Activated naive CD8-positive, alpha-beta T cell treated with anti-CD3 and anti-CD28 coated beads, Interleukin-2, amount 50 U/mL, for 24 hours (primary cell): ENCODE measurements around the gene ACSL4.

Experiments used
- ATAC-seq: fragments of 150-1000 bp; cut with Tn5 transposase; one replicate; pipeline ENCODE4 v1.10.0; 2021
- DNase-seq: peaks from one replicate; pipeline ENCODE4 v3.0.0; 2021
- H3K27ac Mint-ChIP-seq: one replicate; pipeline ENCODE4 v1.8.0; 2021; ENCODE audit warnings: mild to moderate bottlenecking, mixed read lengths
- H3K27me3 Mint-ChIP-seq: one replicate; pipeline ENCODE4 v1.8.0; 2021; ENCODE audit warnings: mixed read lengths
- H3K36me3 Mint-ChIP-seq: one replicate; pipeline ENCODE4 v1.8.0; 2021; ENCODE audit warnings: low read depth, mixed read lengths
- H3K4me1 Mint-ChIP-seq: one replicate; pipeline ENCODE4 v1.8.0; 2021; ENCODE audit warnings: mixed read lengths
- H3K4me3 Mint-ChIP-seq: one replicate; pipeline ENCODE4 v1.8.0; 2021; ENCODE audit warnings: mild to moderate bottlenecking, moderate library complexity, mixed read lengths
- H3K9me3 Mint-ChIP-seq: one replicate; pipeline ENCODE4 v1.8.0; 2021; ENCODE audit warnings: mixed read lengths

The ACSL4 gene

DNA sequence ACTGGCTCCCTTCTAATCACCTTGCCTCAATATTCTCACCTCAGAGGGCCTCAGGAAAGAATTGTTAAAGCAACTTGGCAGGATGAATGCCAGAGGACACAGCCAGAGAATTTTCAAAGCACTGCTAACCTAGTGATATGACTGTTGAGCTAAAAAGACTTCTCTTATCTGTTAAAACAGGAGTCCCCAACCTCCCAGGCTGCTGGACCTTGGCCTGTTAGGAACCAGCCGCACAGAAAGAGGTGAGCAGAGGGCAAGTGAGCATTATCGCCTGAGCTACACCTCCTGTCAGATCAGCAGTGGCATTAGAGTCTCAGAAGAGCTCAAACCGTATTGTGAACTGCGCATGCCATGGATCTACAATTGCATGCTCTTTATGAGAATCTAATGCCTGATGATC, 106.4 kb downstream of the ACSL4 start:
- H3K4me3 Mint-ChIP-seq, result no peak overlapping the region
- DNase-seq, result no peak
- no peak for ATAC-seq

DNA sequence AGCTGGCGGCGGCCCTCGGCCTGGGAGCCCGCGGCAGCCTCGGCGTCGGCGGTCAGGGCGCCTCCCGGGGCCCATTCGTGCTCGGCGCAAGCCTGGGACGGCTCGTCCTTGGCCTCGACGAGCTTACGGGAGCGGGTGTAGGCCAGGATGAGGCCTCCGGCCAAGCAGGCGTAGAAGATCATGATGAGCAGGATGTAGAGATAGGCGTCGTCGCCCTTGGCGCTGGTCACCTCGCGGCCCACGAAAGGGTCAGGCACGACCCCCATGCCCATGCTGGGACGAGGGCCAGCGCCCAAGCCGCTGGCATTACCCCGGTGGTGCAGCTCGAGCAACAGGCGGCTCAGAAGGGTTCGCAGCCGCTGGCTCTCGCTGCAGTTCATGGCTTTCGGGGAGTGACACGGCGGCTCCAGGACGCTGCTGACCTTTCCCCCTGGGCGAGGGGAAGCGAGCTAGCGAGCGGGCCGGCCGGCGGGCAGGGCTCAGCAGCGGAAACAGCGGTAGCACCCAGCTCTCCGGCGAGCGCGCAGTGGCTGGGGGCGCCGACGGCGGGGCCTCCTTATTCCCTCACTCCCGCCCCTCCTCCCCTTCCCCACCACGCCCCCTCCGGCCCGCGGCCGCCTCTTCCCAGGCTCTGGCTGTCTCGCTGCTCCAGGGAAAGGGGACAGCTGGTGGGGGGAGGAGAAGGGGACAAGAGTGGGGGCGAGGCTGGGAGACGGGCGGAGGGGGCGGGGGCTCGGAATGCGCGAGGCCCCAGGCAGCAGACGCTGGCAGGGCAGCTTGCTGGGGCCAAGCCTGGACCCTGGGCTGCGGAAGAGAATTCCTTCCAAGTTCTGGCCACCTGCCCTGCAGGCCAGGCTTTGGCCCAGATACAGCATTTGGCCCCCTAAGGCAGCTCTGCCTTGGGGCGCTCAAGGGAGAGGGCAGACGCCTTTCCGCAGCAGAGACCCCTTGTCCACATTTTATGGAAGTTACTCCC, 108.1 kb downstream of the ACSL4 start, which contains the start of gene KCNE5:
TSS of gene KCNE5 (minus strand) at position 532 of the 976 bp plus-strand sequence. CDS start at position 380, 152 bp downstream.
- Mint-ChIP-seq H3K4me3 (no peak within 1 kb of the TSS), H3K4me1 (peaks cover 6% of the 10 kb centered on the region), H3K27me3 (no peaks in the 10 kb centered on the region), H3K36me3 (no peaks in the 10 kb centered on the region), H3K9me3 (no peaks in the 10 kb centered on the region), H3K27ac (no peak within 1 kb of the TSS)
- DNase-seq (no peak), ATAC-seq (no peak)

More for the DNA sequence above, 106.4 kb downstream of the ACSL4 start:
- Mint-ChIP-seq H3K4me1 (peaks cover 6% of the 10 kb centered on the region), H3K27me3 (no peaks in the 10 kb centered on the region), H3K9me3 (no peaks in the 10 kb centered on the region), H3K27ac (no peak overlapping the region), H3K36me3 (no peaks in the 10 kb centered on the region)

DNA sequence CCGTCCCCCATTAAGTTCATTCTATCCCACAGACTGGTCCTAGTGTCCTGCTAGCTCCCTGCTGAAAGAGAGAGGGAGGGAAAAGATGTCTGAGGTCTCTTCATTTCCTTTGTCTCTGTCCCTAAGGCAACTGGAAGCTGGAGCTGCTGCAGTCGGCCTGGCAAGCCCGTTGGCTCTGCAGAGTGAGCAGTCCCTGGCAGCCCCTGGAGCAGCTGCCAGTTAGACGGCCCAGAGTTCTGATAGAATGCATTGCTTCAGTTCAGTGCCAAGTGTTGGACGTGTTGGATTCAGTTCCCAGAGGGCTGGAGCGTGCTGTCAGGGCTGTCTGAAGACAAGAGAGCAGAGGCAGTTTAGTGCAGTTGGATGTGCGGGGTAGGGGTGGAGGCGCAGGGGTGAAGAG, 109.1 kb downstream of the ACSL4 start:
- H3K4me3 Mint-ChIP-seq, result no peak overlapping the region
- no peak for DNase-seq
- H3K4me1 Mint-ChIP-seq, result peaks cover 6% of the 10 kb centered on the region
- no peak for ATAC-seq
- no peaks in the 10 kb centered on the region for H3K36me3 Mint-ChIP-seq
- no peak overlapping the region for H3K27ac Mint-ChIP-seq
- H3K27me3 Mint-ChIP-seq, result no peaks in the 10 kb centered on the region
- H3K9me3 Mint-ChIP-seq, result no peaks in the 10 kb centered on the region

- no peak for DNase-seq
- Mint-ChIP-seq H3K4me1 (peaks cover under 1% of the 10 kb centered on the region), H3K4me3 (no peak overlapping the region), H3K27me3 (no peaks in the 10 kb centered on the region), H3K36me3 (no peaks in the 10 kb centered on the region), H3K9me3 (no peaks in the 10 kb centered on the region), H3K27ac (no peak overlapping the region)
- ATAC-seq, result no peak
These were observed 110.8 kb downstream of the ACSL4 start for GRCh38 chrX:109622270-109622669.

- no peaks in the 10 kb centered on the region for H3K27me3 Mint-ChIP-seq
- no peaks in the 10 kb centered on the region for H3K4me1 Mint-ChIP-seq
- H3K9me3 Mint-ChIP-seq, result no peaks in the 10 kb centered on the region
- H3K4me3 Mint-ChIP-seq, result no peak overlapping the region
- no peak overlapping the region for H3K27ac Mint-ChIP-seq
- ATAC-seq (no peak), DNase-seq (no peak)
- no peaks in the 10 kb centered on the region for H3K36me3 Mint-ChIP-seq
These were observed 113.3 kb downstream of the ACSL4 start for GRCh38 chrX:109619771-109620170.

GRCh38 chrX:109614951-109615350, 118.1 kb downstream of the ACSL4 start:
- H3K27me3 Mint-ChIP-seq, result no peaks in the 10 kb centered on the region
- no peaks in the 10 kb centered on the region for H3K9me3 Mint-ChIP-seq
- H3K4me3 Mint-ChIP-seq, result no peak overlapping the region
- H3K36me3 Mint-ChIP-seq, result no peaks in the 10 kb centered on the region
- DNase-seq (no peak), ATAC-seq (no peak)
- H3K4me1 Mint-ChIP-seq, result no peaks in the 10 kb centered on the region
- no peak overlapping the region for H3K27ac Mint-ChIP-seq

GRCh38 chrX:109601486-109601885, 131.6 kb downstream of the ACSL4 start:
- no peaks in the 10 kb centered on the region for H3K4me1 Mint-ChIP-seq
- no peak for DNase-seq
- peaks cover 30% of the 10 kb centered on the region for H3K27me3 Mint-ChIP-seq
- H3K36me3 Mint-ChIP-seq, result peaks cover 2% of the 10 kb centered on the region
- no peak overlapping the region for H3K4me3 Mint-ChIP-seq
- no peak overlapping the region for H3K27ac Mint-ChIP-seq
- H3K9me3 Mint-ChIP-seq, result peaks cover 4% of the 10 kb centered on the region
- no peak for ATAC-seq

DNA sequence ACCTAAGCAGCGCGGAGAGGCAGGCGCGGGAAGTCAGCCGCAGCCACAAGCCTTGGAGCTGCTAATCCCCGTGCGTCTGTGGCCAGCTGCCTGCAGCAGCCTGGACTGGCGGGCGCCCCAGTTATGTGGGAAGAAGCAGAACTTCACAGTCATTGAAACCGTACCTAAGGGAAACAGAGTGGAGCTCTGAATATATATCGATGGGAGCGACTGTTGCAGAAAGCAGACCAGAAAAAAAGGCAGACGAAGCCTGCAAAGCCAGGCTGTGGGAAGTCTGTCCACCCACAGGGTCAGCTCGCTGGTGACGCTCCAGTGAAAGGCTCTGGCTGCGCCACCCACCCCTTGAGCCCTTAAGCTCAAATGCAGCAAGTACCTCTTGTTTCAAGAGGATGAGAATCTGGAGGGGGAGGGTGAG, 132.8 kb downstream of the ACSL4 start:
- DNase-seq (no peak), ATAC-seq (no peak)
- Mint-ChIP-seq H3K4me3 (no peak overlapping the region), H3K4me1 (no peaks in the 10 kb centered on the region), H3K27ac (no peak overlapping the region), H3K9me3 (no peaks in the 10 kb centered on the region), H3K36me3 (no peaks in the 10 kb centered on the region), H3K27me3 (peaks cover 24% of the 10 kb centered on the region)

GRCh38 chrX:109596015-109596414, 137.0 kb downstream of the ACSL4 start:
- DNase-seq, result no peak
- Mint-ChIP-seq H3K4me1 (no peaks in the 10 kb centered on the region), H3K27ac (no peak overlapping the region), H3K4me3 (no peak overlapping the region), H3K27me3 (peaks cover 4% of the 10 kb centered on the region), H3K36me3 (no peaks in the 10 kb centered on the region), H3K9me3 (no peaks in the 10 kb centered on the region)
- no peak for ATAC-seq
